IPS-20b (cell line): ENCODE results near the gene VGLL3.
"Not testable (repeated sequence)": the region's sequence is repeated elsewhere in the genome, so short reads cannot be mapped to it uniquely, and the experiment has no call there.

Source experiments
- H3K27ac ChIP-seq: one replicate; pipeline ENCODE4 v1.5.1; 2013; ENCODE audit warnings: low read length
- H3K27me3 ChIP-seq: 2 replicates; pipeline ENCODE4 v1.6.1; 2013; ENCODE audit warnings: mild to moderate bottlenecking, low read length, inconsistent platforms; ENCODE audit not compliant: insufficient read depth
- H3K36me3 ChIP-seq: 2 replicates; pipeline ENCODE4 v1.6.1; 2013; ENCODE audit warnings: low read depth, mild to moderate bottlenecking, inconsistent platforms, low read length, moderate library complexity; ENCODE audit not compliant: insufficient read depth
- H3K4me1 ChIP-seq: 2 replicates; pipeline ENCODE4 v1.6.1; 2013; ENCODE audit warnings: mild to moderate bottlenecking, control low read depth, inconsistent platforms, low read length, moderate library complexity; ENCODE audit not compliant: insufficient read depth
- H3K4me3 ChIP-seq: 2 replicates; pipeline ENCODE4 v1.5.1; 2013; ENCODE audit warnings: mild to moderate bottlenecking, low read length, inconsistent platforms
- H3K9ac ChIP-seq: 2 replicates; pipeline ENCODE4 v1.6.1; 2013; ENCODE audit warnings: low read depth, mild to moderate bottlenecking, inconsistent platforms, low read length, moderate library complexity
- H3K9me3 ChIP-seq: 2 replicates; pipeline ENCODE4 v1.6.1; 2013; ENCODE audit warnings: mild to moderate bottlenecking, low read depth, low read length, inconsistent platforms; ENCODE audit not compliant: insufficient read depth

VGLL3 gene, protein sequence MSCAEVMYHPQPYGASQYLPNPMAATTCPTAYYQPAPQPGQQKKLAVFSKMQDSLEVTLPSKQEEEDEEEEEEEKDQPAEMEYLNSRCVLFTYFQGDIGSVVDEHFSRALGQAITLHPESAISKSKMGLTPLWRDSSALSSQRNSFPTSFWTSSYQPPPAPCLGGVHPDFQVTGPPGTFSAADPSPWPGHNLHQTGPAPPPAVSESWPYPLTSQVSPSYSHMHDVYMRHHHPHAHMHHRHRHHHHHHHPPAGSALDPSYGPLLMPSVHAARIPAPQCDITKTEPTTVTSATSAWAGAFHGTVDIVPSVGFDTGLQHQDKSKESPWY

DNA sequence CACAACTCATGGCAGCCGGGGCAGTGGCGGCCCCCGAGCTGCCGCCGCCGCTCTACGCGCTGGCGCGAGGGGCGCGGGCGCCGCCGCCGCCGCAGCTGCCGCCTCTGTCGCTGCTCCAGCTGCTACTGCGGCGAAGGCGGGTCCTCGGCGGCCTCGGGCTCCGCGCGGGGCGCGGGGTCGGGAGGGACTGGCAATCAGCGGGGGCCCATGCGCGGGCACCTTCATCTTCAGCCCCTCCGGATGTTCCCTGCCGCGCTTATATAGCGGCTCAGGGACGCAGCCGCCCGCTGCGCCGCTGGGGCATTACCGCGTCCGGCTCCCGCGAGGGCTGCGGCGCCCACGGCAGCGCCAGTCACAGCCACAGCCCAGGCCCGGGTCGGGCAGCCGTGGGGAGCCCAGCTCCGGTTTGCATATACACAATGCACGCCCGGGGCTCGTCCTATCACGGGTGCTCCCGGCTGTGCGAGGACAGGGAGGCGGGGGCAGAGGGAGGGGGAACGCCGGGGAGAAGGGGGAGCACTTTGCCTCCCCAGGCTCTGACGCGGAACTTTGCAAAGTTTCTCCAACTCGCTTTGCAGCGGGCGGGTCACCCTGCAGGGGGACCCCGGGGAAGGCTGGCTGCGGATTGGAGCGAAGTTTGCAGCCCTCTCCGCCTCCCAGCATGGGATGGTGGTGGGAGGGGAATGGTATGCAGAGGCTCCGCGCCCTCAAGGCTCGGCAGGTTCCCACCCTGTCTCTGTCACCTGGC is at the start of gene VGLL3:
Gene VGLL3 (minus strand): TSS at position 416 of the 748 bp plus-strand sequence. CDS start 406 bp downstream, at position 10.
- H3K4me3 ChIP-seq = peak within 1 kb of the TSS; percentile 82
- peak within 1 kb of the TSS; percentile 61; the same call in 1 of the 2 replicates for H3K9ac ChIP-seq
- H3K27me3 ChIP-seq = peaks cover 20% of the 10 kb centered on the region
- H3K9me3 ChIP-seq = no peaks in the 10 kb centered on the region
- H3K27ac ChIP-seq = no peak within 1 kb of the TSS
- peaks cover 6% of the 10 kb centered on the region for H3K4me1 ChIP-seq
- no peaks in the 10 kb centered on the region for H3K36me3 ChIP-seq

DNA sequence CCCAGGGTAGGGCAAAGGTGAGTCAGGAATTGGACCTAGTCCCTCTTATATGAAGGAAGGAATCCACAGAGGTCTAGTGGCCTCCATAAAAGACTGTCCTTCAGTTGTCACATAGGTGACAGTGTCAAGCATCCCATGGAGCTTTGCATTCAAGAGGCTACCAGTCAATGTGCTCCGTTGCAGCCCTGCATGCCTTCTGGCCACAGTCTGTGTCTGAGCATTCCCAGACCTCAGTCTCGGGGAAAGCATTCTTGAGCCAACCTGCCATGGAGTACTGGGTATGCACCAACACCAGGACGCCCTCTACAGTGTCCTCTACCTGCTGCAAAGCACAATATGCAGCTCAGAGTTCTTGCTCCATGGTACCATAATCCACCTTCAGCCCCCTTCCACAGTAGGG is 46.7 kb upstream of the VGLL3 start:
- Histone ChIP-seq H3K36me3 (no peaks in the 10 kb centered on the region), H3K4me1 (no peaks in the 10 kb centered on the region), H3K9me3 (no peaks in the 10 kb centered on the region)

GRCh38 chr3:87036671-87037070 is 45.7 kb upstream of the VGLL3 start:
- Histone ChIP-seq H3K4me1 (no peaks in the 10 kb centered on the region), H3K9ac (no peak overlapping the region)

More for the DNA sequence above, 46.7 kb upstream of the VGLL3 start:
- Histone ChIP-seq H3K27me3 (no peaks in the 10 kb centered on the region), H3K9ac (no peak overlapping the region), H3K4me3 (no peak overlapping the region), H3K27ac (no peak overlapping the region)

DNA sequence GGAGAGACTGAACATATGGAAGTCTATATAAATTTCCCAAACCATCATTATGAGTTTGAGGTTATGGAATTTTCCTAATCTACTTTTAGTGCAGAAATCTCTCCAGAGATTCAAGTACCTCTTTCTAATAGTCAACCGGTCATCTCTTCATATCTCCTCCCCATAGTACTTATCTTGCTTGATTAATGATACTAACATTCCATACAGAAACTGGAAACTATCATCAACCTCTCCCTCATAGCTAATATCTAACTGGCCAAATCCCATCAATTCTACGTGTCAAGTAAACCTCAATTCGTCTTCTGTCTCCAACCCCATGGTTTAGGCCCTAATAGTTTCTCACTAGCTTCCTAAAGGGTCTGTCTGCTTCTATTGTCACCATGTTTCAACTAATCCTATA is 44.4 kb upstream of the VGLL3 start:
- Histone ChIP-seq H3K4me3 (no peak overlapping the region), H3K9me3 (no peaks in the 10 kb centered on the region), H3K27me3 (no peaks in the 10 kb centered on the region), H3K36me3 (no peaks in the 10 kb centered on the region), H3K27ac (no peak overlapping the region), H3K9ac (no peak overlapping the region), H3K4me1 (no peaks in the 10 kb centered on the region)

More at GRCh38 chr3:87036671-87037070, 45.7 kb upstream of the VGLL3 start:
- Histone ChIP-seq H3K4me3 (no peak overlapping the region), H3K27ac (no peak overlapping the region), H3K36me3 (no peaks in the 10 kb centered on the region), H3K27me3 (no peaks in the 10 kb centered on the region), H3K9me3 (no peaks in the 10 kb centered on the region)

- H3K9me3 ChIP-seq = no peaks in the 10 kb centered on the region
- no peaks in the 10 kb centered on the region for H3K36me3 ChIP-seq
- no peaks in the 10 kb centered on the region for H3K4me1 ChIP-seq
- no peak overlapping the region for H3K27ac ChIP-seq
- no peaks in the 10 kb centered on the region for H3K27me3 ChIP-seq
- no peak overlapping the region for H3K9ac ChIP-seq
- no peak overlapping the region for H3K4me3 ChIP-seq
Observed at GRCh38 chr3:87033205-87033604, 42.3 kb upstream of the VGLL3 start.

- Histone ChIP-seq H3K9ac (no peak overlapping the region), H3K27me3 (no peaks in the 10 kb centered on the region), H3K36me3 (no peaks in the 10 kb centered on the region), H3K27ac (no peak overlapping the region), H3K4me3 (no peak overlapping the region), H3K4me1 (no peaks in the 10 kb centered on the region), H3K9me3 (no peaks in the 10 kb centered on the region)
Observed at GRCh38 chr3:87025661-87026645, 35.0 kb upstream of the VGLL3 start.

DNA sequence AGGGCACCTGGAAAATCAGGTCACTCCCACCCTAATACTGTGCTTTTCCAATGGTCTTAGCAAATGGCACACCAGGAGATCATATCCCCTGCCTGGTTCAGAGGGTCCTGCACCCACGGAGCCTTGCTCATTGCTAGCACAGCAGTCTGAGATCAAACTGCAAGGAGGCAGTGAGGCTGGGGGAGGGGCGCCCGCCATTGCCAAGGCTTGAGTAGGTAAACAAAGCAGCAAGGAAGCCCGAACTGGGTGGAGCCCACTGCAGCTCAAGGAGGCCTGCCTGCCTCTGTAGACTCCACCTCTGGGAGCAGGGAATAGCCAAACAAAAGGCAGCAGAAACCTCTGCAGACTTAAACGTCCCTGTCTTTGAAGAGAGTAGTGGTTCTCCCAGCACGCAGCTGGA is 26.4 kb upstream of the VGLL3 start:
- H3K9me3 ChIP-seq, H3K27me3 ChIP-seq, H3K4me1 ChIP-seq, H3K4me3 ChIP-seq, H3K27ac ChIP-seq, H3K9ac ChIP-seq, H3K36me3 ChIP-seq: not testable (repeated sequence)

DNA sequence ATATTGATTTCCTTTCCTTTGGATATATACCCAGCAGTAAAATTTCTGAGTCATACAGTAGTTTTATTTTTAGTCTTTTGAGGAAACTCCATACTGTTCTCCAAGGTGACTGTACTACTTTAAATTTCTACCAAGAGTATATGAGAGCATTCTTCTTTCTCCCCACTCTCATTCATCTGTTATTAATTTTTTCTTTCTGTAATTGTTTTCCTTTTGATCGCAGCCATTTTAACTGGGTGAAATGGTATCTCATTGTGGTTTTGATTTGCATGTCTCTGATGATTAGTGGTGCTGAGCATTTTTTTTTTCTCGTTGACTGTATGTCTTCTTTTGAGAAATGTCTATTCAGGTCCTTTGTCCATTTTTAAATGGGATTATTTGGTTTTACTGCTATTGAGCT is 18.3 kb upstream of the VGLL3 start:
- H3K9me3 ChIP-seq = no peaks in the 10 kb centered on the region
- H3K27ac ChIP-seq = no peak overlapping the region
- no peak overlapping the region for H3K9ac ChIP-seq
- no peak overlapping the region for H3K4me3 ChIP-seq
- H3K27me3 ChIP-seq = no peaks in the 10 kb centered on the region
- no peaks in the 10 kb centered on the region for H3K4me1 ChIP-seq
- H3K36me3 ChIP-seq = no peaks in the 10 kb centered on the region

DNA sequence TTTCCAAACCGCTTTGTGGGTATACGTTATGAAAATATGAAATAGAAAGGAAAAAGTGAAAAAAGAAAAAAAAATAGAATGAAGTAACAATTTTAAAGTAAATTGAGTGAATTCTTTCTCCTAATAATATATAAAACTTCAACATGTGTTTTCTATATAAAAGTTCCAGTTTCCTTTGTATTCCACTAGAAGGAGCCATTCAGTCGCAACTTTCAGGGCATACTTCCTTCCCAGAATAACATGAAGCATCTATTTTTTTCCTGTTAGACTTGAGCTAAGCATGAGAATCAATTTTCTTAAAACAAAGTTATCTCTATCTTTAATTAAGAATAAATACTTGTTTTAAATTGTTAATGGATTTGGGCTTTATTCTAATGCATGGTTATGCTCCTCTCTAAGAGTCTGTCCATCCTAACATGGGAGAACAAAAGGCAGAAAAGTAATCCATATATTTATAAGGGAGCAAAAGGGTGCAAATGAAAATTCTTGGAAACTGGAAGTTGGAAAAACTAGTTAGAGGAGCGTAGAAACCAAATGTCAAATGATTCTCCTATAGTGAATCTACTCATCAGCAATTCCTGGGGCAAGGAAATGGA is 16.0 kb upstream of the VGLL3 start:
- no peaks in the 10 kb centered on the region for H3K36me3 ChIP-seq
- no peak overlapping the region for H3K4me3 ChIP-seq
- no peaks in the 10 kb centered on the region for H3K27me3 ChIP-seq
- no peaks in the 10 kb centered on the region for H3K9me3 ChIP-seq
- no peaks in the 10 kb centered on the region for H3K4me1 ChIP-seq
- no peak overlapping the region for H3K9ac ChIP-seq
- no peak overlapping the region for H3K27ac ChIP-seq

- Histone ChIP-seq H3K4me1 (no peaks in the 10 kb centered on the region), H3K9me3 (no peaks in the 10 kb centered on the region), H3K9ac (no peak overlapping the region), H3K36me3 (no peaks in the 10 kb centered on the region), H3K27me3 (no peaks in the 10 kb centered on the region), H3K27ac (no peak overlapping the region), H3K4me3 (no peak overlapping the region)
Observed at GRCh38 chr3:87004883-87005282, 13.9 kb upstream of the VGLL3 start.

DNA sequence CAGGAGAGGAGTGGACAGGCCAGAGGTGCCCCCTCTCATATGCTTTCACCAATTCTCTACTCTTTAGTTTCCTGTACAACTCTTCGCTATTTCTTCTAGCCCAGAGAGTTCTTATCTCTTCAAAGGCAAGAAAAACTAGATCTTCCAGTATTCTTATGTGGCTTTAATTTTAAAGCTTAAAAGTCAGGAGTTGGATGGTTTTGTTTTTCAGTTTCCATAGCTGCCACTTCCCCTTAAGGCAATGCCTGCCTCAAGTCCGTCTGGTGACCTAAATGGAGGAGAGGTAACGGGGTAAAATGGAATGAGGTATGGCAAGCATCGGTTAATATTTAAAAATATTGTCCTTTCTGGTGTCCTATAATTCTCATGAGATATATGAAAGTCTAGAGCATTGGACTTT is 11.4 kb upstream of the VGLL3 start:
- H3K27me3 ChIP-seq = no peaks in the 10 kb centered on the region
- no peak overlapping the region for H3K27ac ChIP-seq
- H3K4me3 ChIP-seq = no peak overlapping the region
- no peaks in the 10 kb centered on the region for H3K4me1 ChIP-seq
- H3K36me3 ChIP-seq = no peaks in the 10 kb centered on the region
- H3K9me3 ChIP-seq = no peaks in the 10 kb centered on the region
- H3K9ac ChIP-seq = no peak overlapping the region
